HG03432 (cell line): Measurements from ENCODE around the gene SLCO4A1.
"Not testable (repeated sequence)": the region's sequence is repeated elsewhere in the genome, so short reads cannot be mapped to it uniquely, and the experiment has no call there.

Experiments used
- ATAC-seq: cut with Tn5 transposase; IDR thresholded peaks from one replicate; pipeline ENCODE4 v1.9.1; 2021; ENCODE audit warnings: mild to moderate bottlenecking, moderate library complexity; ENCODE audit not compliant: unreplicated experiment

SLCO4A1 gene

GRCh38 chr20:62679978-62680589, 37.8 kb downstream of the SLCO4A1 start:
- no peak for ATAC-seq

- no peak for ATAC-seq
Observed at GRCh38 chr20:62682912-62683517, 40.7 kb downstream of the SLCO4A1 start.

GRCh38 chr20:62683660-62684322, 41.5 kb downstream of the SLCO4A1 start:
- not testable (repeated sequence) for ATAC-seq

GRCh38 chr20:62684981-62685380, 42.7 kb downstream of the SLCO4A1 start:
- no peak for ATAC-seq

GRCh38 chr20:62685781-62686555, 43.7 kb downstream of the SLCO4A1 start:
- no peak for ATAC-seq

- ATAC-seq: no peak
Observed at GRCh38 chr20:62686869-62687830, 44.8 kb downstream of the SLCO4A1 start.

GRCh38 chr20:62688083-62688482, 45.8 kb downstream of the SLCO4A1 start:
- ATAC-seq: no peak

- no peak for ATAC-seq
Observed at GRCh38 chr20:62688855-62689460, 46.7 kb downstream of the SLCO4A1 start.

GRCh38 chr20:62689861-62690260, 47.6 kb downstream of the SLCO4A1 start:
- no peak for ATAC-seq

- no peak for ATAC-seq
Observed at GRCh38 chr20:62690261-62690820, 48.0 kb downstream of the SLCO4A1 start.

GRCh38 chr20:62691487-62691886, 49.2 kb downstream of the SLCO4A1 start:
- ATAC-seq: no peak

- no peak for ATAC-seq
Observed at GRCh38 chr20:62692176-62692575, 49.9 kb downstream of the SLCO4A1 start.

- ATAC-seq: no peak
Observed at GRCh38 chr20:62692801-62693523, 50.7 kb downstream of the SLCO4A1 start.

GRCh38 chr20:62693524-62693922, 51.2 kb downstream of the SLCO4A1 start:
- no peak for ATAC-seq

- no peak for ATAC-seq
Observed at GRCh38 chr20:62694106-62694505, 51.8 kb downstream of the SLCO4A1 start.

GRCh38 chr20:62694868-62695267, 52.6 kb downstream of the SLCO4A1 start:
- no peak for ATAC-seq

GRCh38 chr20:62695448-62696414, 53.4 kb downstream of the SLCO4A1 start:
- ATAC-seq: no peak

- no peak for ATAC-seq
Observed at GRCh38 chr20:62696434-62696957, 54.2 kb downstream of the SLCO4A1 start.
